Measurements from ENCODE around the gene GPC1.

The GPC1 gene

DNA sequence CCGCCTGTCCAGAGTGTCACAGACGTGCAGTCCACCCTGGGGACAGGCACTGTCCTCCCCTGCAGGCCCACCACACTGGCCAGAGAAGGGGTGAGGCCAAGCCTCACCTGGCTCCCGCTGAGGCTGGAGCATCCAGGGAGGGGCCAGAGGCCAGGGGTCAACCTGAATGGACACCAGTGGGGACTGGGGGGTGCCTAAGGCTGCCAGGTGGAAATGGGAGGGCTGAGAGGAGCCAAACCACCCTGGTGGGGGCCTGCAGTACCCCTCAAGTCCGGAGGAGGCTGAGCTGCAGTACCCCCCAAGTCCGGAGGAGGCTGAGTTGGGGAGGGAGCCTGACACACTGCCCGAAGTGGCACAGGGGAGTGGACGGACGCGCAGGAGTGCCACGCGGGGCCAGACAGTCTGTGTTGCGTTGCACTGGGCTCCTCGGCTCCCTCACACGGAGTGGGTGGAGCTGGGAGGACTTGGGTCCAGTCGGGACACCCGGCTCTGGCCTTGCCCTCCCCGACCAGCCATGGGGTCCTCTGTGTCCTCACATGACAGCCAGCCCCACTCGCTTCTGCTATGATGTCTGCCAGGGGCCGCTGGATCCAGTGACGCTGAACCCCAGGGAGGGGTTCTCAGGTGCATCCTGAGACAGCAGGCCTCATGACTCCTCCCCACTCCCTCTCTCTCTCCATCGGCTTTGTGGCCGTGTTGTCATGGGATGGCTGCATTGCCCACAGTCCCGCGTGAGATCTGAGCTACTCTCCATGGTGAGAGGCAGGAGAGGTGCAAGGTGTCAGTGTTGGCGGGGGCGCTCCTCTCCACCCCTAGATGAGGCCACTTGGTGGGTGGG lies 22.3 kb upstream of the GPC1 start:
- DNase-seq: no peak

DNA sequence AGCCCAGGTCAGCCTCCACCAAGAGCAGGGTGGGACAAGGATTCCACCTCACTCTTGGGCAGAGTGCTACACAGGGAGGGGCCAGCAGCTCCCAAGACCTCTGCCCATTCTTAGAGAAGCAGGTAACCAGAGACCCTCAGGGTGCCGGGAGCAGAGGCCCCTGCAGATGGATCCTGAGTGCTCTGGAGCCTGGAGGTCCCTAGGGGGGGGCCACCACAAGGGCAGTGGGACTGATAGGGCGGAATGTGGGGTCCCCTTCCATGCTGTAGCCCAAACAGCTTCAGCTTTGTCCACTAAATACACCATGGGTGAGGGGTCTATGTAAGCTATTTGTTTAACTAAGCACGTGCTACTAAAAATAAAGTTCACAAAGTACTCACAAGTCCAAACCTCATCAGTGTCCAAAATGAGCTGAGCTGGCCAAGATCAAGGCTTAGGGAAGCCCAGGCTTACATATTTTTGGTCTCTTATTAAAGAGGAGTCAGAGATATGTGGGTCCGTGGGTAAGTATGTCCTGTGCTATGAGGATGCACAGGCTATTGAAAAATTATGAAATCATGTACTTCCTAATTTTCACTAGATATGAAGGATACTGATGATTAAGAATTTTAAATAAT lies 21.5 kb upstream of the GPC1 start:
- DNase-seq: no peak

DNA sequence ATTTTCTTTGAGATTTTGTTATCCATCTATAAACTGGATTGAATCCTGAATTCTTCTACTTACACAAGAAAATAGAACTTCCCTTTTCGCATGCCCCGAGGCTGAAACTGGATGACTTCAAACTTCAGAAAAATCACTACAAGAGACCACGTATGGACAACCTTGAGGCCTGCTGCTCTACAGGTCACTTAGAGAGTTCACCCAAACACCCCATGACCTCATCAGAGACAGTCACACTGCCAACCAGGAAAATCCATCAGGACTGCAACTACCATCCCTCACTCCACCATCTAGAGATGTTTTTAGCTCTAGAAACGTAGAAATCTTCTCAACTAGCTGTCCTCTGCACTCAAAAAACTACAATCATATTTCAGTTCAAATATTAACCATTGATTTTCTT lies 18.6 kb upstream of the GPC1 start:
- DNase-seq: no peak

DNA sequence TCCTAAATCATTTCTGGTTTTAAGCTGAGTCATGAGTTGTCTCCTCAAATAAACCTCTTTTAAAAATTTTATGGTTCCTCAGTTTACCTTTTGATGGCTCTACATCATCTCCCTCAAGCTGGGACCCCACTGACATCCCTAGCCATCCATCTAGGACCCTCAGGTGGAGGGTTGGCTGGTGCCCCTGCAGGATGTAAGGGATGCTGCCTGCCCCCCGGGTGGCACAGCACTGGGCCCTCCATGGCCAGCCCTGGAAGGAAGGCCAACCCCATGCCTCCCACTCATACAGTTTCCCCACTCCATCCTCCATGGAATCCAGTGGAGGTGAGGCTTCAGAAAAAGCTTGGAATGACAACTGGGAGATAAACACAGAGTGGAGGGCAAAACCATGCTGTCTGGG lies 17.2 kb upstream of the GPC1 start:
- DNase-seq: no peak

DNA sequence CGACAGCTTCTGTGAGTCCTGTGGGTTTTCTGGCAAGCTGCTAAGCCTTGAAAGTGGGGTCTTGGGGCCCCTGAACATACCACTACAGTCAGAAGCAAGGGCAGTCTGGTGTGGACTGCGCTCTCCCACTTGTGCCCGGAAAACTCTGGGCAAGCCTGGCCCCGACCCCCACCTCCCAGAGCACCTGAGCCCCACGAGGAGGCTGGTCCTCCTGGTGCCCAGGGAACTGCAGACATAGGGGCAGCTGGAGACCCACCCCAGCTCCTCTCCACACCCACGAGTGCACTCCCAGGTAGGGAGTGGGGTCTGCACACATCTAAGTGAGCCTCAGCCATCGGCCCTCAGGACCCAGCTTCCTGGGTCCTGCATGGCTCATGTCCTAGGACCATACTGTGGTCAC lies 16.2 kb upstream of the GPC1 start:
- DNase-seq: no peak

DNA sequence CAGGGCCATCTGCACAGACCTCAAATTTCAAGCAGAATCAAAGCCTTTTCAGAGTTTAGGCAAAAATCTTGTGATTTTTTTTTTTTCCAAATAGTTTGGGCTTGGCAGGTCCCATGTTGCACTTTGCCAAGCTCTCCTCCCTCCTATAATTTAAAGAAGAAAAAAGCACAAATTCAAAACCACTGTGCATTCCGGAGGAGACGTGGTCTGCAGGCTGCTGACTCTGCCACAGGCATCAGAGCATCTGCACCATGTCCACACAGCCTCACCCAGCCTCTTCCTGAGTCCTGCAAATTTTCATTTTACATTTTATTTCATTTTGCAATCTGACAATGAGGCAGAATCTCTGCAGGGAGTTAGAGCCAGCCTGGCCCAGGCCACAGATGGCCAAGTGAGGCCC lies 15.7 kb upstream of the GPC1 start:
- DNase-seq: no peak

DNA sequence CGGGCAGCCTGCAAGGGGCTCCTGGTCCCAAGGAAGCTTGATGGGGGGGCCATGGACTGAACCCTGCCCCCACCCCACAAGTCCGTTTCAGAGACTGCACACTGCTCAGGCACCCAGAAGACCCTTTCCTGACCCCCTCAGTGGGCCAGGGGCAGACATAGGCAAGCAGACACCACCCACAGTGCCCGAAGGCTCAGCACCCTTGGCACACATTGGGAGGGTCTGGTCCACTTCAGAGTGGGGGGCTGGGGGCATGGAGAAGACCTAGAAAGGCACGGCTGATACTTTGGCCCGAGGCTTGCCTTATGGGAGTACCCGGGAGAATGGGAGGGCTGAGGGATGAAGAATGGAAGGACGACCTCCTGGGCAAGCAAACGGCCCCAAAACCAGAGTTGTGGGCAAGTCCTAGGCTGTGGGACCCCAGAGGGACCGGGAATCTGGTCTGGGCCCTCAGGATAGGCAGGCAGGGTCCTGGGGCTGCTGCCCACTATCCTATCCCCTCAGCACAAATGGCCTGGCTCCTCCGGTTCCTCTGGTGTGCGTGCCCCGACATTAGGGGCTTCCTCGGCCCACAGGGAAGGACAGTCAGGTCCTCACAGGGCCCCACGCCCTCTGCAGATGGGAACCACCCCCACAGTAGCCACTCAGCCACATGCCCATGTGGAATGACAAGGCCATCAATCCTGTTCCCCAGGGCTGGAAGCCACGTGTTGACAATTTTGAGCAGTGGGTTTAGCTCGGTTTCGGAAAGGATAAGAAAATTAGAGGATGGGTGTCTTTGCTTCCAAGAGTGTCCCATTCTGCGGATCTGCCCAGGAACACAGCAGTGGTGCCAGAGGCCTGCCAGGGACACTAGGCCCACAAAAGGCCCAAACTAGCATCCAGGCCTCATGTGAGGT lies 15.0 kb upstream of the GPC1 start:
- DNase-seq: no peak

DNA sequence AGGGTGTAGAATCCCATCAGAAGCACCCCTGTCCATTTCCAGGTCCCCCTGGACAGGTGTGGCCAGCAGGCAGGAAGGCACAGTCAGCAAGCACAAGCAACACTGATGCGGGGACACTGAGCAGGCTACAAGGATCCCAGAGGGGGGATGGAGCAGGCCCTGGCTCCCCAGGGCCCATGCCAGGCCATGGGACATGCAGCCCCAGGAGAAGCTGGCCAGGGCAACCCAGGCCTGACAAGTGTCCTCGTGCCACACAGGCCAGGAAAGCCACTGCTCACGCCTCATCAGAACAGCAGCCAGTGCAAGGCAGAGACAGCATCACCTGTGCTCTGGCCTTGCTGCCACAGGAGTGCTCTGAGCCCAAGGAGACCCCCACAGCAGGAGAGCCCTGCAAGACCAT lies 14.1 kb upstream of the GPC1 start:
- no peak for DNase-seq

DNA sequence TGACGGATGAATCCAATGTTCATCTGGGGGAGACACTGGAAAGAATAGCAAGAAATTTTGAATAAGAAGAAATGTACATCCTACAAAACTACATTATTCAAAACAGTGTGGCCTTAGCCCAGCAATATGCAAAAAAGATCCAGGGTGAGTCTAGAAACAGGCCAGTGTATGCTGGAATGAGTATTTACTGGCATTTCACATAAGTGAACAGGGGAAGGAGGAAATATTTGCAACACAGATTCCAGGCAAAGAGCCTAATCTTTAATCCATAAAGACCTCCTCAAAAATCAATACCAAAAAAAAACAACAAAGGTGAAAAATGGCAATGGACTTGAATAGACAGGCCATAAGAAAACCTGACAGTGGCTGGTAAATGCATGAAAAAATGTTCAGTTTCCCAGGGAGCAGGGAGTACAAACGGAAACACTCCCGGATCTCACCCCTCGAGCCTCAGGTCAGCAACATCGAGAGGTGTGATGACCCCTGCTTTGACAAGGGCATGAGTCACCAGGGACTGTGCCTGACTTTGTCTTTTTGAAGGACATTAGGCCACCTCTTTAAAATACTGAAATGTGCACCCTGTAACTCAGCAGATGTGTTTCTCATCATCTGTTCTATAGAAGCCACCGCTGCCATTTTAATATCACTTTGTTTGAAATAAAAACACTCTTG lies 12.7 kb upstream of the GPC1 start:
- DNase-seq: no peak

DNA sequence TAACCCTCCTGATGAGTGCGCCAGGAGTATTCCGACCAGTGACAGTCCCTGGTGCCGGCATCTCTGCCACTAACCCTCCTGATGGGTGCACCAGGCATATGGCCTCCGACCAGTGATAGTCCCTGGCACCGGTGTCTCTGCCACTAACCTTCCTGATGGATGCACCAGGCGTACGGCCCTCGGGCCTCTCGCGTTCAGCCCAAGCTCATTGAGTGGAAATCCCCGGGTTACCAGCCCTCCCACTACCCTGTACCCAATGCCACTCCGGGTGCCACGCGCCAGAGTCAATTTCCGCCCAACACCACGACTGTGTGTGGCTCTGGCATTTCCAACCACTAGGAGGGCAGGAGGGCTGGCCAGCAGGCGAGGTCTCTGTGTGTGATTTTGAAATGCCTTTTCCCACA lies 11.7 kb upstream of the GPC1 start:
- no peak for DNase-seq

DNA sequence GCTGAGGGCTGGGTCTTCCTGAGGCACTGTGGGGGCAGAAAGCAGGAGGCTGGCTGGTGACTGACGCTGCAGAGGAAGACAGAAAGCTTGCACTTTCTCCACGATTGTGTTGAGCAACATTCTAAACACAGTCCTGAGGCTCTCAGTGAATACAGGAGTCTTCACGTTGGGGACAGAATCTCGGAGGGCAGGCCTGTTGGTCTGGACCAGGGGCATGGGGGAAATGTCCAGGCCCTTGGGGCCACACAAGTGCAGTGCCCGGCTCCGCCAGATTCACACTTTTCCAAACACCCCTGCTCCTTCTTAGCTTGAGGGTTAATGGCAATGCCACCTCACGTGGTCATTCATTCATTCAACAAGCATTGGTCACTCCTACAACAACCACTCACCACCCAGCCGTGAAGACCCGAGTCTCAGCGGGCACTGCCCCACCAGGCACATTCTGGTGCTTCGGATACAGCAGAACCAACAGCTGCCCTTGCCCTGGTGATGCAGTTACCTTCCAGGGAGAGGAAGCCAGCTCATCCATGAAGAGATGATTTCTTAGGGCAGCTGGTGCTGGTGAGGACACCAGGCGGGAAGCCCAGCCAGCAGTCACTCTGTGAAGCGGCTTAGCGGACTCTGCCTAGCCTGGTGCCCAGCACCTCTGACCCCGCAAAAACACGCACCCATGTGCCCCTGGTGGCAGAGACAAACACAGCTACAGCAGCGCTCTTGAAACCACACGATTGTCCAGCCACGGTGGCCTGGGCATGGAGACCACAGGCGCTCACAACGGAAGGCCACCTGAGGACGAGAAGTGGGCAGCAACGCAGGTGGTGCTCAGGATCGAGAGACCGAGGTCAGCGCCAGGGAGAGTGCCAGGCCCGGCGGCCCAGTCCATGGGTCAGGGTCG lies 10.9 kb upstream of the GPC1 start:
- DNase-seq: no peak

DNA sequence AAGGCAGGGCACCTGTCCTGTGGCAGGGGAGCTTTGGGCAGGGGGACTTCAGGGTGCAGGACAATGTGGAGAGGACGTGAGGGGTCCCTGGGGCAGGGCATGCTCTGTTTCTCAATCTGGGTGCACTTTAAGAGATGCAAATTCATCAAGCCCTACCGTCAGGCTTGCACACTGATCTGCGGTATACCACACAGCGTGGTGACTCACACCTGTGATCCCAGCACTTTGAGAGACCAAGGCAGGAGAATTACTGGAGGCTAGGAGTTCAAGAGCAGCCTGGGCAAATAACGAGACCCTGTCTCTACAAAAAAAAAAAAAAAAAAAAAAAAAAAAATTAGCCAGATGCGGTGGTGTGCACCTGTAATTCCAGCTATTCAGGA lies 10.2 kb upstream of the GPC1 start:
- no peak for DNase-seq

DNA sequence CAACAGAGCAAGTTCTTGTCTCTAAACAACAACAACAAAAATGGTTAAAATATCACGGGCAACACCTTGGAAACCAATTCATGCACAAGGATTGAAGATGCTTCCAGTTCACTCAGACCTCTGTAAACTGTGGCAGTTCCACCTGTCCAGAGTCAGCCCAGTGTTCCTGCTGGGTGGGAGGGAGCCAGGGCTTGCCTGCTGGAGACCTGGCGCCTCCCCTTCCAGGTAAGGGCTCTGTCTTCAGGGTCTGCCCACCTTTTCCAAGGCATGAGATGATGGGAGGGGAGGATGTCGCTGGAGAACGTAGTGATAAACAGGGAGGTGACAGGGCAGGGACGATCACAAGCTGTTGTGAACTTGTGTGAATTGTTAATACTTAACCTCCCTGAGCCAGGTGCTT lies 9.8 kb upstream of the GPC1 start:
- no peak for DNase-seq

DNA sequence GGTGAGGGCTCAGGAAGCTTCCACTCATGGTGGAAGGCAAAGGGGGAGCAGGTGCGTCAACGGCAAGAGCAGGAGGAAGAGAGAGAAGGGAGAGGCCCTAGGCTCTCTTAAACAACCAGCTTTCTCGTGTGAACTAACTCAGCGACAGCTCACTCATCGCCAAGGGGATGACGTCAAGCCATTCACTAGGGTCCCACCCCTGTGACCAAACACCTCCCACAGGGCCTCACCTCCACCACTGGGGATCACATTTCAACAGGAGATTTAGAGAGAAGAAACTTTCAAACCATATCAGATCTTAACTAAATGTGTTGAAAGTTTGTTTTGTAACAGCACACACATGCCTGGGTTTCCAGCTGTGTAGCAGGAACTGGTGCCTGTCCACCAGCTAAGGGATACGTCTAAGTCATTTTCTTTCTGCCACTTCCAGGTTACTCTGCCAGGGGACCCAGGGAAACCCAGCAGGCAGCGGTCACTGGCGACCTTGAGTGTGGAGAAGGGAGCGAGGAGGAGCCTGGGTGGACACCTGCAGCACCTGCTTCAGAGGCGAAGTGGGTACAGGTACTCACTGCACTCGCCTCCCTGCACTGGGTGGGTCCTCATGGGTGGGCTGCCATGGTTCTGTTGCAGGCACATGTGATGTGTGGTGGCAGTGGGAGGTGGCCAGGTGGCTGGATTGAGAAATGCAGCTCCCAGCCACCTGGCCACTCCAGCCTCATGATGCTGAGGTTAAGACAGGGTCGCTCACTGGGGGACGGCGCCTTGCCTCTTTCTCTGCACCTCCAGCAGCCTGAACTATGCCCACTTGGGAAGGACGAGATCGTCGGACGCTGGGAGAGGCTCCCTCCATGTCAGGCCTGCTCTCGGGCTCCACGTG lies 8.4 kb upstream of the GPC1 start:
- DNase-seq: no peak

DNA sequence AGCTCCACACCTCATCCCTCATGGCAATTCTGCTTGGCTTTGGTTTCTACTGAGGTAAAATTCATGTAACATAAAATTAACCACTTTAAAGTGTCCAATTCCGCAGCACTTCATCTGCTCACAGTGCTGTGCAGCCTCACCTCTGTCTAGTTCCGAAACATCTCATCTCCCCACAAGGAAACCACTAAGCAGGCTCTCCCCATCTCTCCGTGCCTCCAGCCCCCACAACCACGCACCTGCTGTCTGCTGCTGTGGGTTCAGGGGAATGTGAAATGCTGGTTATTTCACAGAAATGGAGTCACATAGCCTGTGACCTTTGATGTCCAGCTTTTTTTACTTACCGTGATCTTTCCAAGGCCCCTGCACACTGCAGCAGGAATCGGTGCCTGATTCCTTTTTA lies 7.7 kb upstream of the GPC1 start:
- no peak for DNase-seq

DNA sequence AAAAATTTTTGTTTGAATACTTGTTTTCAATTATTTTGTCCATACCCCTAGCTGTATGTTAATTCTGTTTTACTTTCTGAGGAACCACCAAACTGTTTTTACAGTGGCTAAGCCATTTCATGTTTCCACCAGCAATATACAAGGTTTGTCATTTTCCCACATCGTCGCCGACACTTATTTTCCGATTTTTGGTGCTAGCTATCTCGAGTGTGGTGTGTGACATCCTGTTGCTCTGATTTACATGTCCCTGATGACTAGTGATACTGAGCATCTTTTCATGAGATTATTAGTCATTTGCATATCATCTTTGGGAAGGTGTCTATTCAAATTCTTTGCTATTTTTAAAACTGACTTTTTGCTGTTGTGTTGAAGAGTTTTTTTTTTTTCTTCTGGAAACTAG lies 7.2 kb upstream of the GPC1 start:
- no peak for DNase-seq

DNA sequence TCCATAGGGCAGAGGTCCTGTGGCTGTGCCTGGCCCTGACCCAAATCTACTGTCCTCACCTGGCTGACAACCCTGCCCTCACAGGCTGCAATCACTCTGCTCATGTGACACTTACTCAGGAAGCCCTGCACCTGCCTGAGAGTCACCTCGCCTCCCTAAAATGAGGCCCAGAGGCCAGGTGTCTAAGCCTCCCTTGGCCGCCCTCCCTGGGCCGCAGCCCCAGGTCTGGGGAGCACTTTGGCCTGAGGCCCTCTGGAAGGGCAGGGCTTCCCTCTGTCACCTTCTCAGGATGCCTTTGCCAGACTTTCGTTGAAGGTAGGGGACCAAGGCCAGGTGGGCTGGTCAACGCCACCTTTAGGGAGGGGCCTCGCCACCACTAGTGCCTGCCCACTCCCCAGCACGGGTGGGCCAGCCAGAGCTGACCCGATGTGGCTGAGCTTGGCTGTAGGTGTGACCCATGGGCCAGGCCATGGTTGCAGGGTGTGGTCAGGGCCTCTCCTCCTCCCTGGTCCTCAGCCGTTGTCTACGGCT lies 6.1 kb upstream of the GPC1 start:
- DNase-seq: no peak

DNA sequence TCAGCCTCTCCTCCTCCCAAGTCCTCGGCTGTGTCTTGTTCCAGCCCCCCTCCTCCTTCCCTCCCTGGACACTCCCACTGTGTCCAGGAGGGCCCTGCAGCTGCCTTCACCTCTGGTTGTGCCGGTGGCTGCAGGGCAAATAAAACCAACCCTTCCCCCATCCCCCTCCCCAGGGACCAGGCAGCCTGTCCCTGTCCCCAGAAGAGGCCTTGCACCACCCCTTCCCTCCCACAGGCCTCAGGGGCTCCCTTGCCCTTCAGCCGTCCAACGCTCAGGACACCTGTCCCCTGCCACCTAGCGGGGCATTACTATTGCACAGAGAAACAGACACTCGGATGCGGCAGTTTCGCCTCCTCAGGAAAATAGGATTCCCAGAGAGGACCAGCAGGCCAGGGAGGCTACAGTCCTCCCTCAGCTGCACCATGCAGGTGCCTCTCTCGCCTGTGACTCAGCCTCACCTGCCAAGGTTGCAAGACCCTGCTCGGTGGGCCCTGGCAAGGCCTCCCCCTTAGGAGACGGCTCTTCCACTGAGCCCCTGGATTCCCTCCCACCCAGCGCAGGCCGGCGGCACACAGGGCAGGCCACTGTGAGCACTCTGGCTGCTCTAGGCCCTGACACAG lies 5.5 kb upstream of the GPC1 start:
- DNase-seq: no peak

DNA sequence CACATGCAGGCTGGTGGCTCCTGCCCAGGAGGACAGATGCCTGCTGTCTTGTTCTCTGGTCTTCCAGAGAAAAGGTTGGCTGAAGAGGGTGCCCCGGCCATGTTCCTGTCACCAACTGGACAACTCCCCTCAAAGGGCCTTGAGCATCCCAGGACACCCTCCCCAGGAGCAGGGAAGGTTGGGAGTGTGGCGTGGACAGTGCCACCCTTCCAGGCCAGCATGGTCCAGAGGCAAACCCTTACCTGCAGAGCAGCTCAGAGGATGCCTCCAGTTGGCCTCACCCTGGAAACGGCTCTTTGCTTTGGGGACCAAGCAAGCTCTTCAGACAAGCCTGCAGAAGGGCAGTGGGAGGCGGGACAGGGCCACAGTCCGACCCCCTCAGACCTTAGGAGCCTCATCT lies 4.9 kb upstream of the GPC1 start:
- DNase-seq: no peak

DNA sequence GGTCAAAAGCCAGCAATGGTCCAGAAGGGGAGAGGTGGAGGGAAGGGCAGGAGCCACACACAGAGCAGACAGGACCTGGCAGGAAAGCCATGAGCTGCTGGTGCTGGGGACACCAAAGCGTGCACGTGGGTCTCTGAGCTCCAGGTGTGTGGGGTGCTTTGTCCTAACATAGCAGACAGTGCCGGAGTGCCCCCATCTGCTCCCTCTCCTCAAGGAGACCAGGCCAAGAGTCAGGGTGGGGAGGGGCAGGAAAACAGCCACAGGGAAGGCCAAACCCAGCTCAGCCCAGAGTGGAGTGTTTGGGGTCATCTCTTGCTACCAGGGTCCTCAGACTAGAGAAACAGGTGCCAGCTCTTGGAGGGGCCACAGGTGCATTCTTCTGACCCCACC lies 4.2 kb upstream of the GPC1 start:
- DNase-seq: no peak
